HepG2 (cell line): ENCODE results near the gene DGAT2. TPM values are rescaled to one million over a fixed set of nuclear protein-coding genes. Genes with fewer than 3 reads are reported as not detected.

Source experiments
- ADNP ChIP-seq: sonication (generic); formaldehyde crosslinking; IDR thresholded peaks from 2 replicates; pipeline ENCODE4 v1.4.0; 2020; ENCODE audit warnings: missing genetic modification reagents
- ETV5 ChIP-seq: IDR thresholded peaks from 2 replicates; pipeline ENCODE4 v1.6.1; 2018; ENCODE audit warnings: missing biosample characterization, missing genetic modification reagents, inconsistent platforms, borderline replicate concordance
- FOXM1 ChIP-seq: sonication (generic); formaldehyde crosslinking; IDR thresholded peaks from 2 replicates; pipeline ENCODE4 v1.5.0; 2020; ENCODE audit warnings: missing genetic modification reagents
- GABPB1 ChIP-seq: IDR thresholded peaks from 2 replicates; pipeline ENCODE4 v1.6.1; 2016; ENCODE audit warnings: mild to moderate bottlenecking, missing genetic modification reagents, moderate library complexity, missing compliant biosample characterization
- MTF2 ChIP-seq: sonication (generic); formaldehyde crosslinking; IDR thresholded peaks from 2 replicates; pipeline ENCODE4 v1.5.0; 2020; ENCODE audit warnings: missing genetic modification reagents, borderline replicate concordance
- PRMT3 ChIP-seq: sonication (generic); formaldehyde crosslinking; IDR thresholded peaks from 2 replicates; pipeline ENCODE4 v1.8.1; 2022; ENCODE audit warnings: low read depth, mild to moderate bottlenecking, moderate library complexity, missing genetic modification reagents, borderline replicate concordance
- SAP130 ChIP-seq: IDR thresholded peaks from 2 replicates; pipeline ENCODE4 v1.6.1; 2016; ENCODE audit warnings: low read depth
- SOX5 ChIP-seq: IDR thresholded peaks from 2 replicates; pipeline ENCODE4 v1.6.1; 2016; ENCODE audit warnings: borderline replicate concordance
- SOX6 ChIP-seq, 2 experiments: fragments of 450-650 bp in 1 of 2; sonication (generic) in 1 of 2; formaldehyde crosslinking in 1 of 2; IDR thresholded peaks; 2 replicates each; pipeline versions ENCODE4 v1.4.0 to v1.6.1; 2017 to 2020; ENCODE audit warnings: antibody characterized with exemption in 1 of 2, mild to moderate bottlenecking in 1 of 2, missing genetic modification reagents in 1 of 2
- ZBTB8A ChIP-seq: sonication (generic); formaldehyde crosslinking; IDR thresholded peaks from 2 replicates; pipeline ENCODE4 v1.4.0; 2020; ENCODE audit warnings: mild to moderate bottlenecking, low read depth, missing genetic modification reagents, borderline replicate concordance
- ZGPAT ChIP-seq: IDR thresholded peaks from 2 replicates; pipeline ENCODE4 v1.6.1; 2016; ENCODE audit warnings: mild to moderate bottlenecking
- ZNF142 ChIP-seq: sonication (generic); formaldehyde crosslinking; IDR thresholded peaks from 2 replicates; pipeline ENCODE4 v1.4.0; 2020; ENCODE audit warnings: missing genetic modification reagents
- ZNF24 ChIP-seq: fragments of 450-650 bp; IDR thresholded peaks from 2 replicates; pipeline ENCODE4 v1.6.1; 2017; ENCODE audit warnings: antibody characterized with exemption, mild to moderate bottlenecking
- ZNF333 ChIP-seq: sonication (generic); formaldehyde crosslinking; IDR thresholded peaks from 2 replicates; pipeline ENCODE4 v1.4.0; 2020; ENCODE audit warnings: mild to moderate bottlenecking, missing genetic modification reagents, borderline replicate concordance
- ZNF543 ChIP-seq: sonication (generic); formaldehyde crosslinking; IDR thresholded peaks from 2 replicates; pipeline ENCODE4 v1.4.0; 2020; ENCODE audit warnings: mild to moderate bottlenecking, missing genetic modification reagents
- polyA plus RNA-seq, 8 experiments: library from polyadenylated mRNA; depleted of rRNA in 3 of 8; stranded (reverse) in 7 of 8; unstranded in 1 of 8; fragments of >200 nt; fragmentation: Illumina TruSeq in 4 of 8; extraction: Trizol in 4 of 8; gene quantifications; 2 replicates each; pipeline versions ENCODE4 v1.2.1 to v1.2.3, GENCODE V29; 2011 to 2016; ENCODE audit warnings: low read depth in 4 of 8, missing spikeins in 1 of 8, mixed read lengths in 1 of 8; ENCODE audit not compliant: insufficient read depth in 1 of 8
- total RNA-seq, 5 experiments: library from RNA; depleted of rRNA; stranded (reverse); fragments of >200 nt; fragmentation: Illumina TruSeq; extraction: Trizol; gene quantifications; 2 replicates each; pipeline ENCODE4 v1.2.3, GENCODE V29; 2016; ENCODE audit warnings: low read depth in 1 of 5
- TF ChIP-seq, protein P1 (sequence below): sonication (generic); formaldehyde crosslinking; IDR thresholded peaks from 2 replicates; pipeline ENCODE4 v1.4.0; 2020; ENCODE audit warnings: missing genetic modification reagents; ENCODE audit errors: not compliant biosample characterization
- TF ChIP-seq, protein P2 (sequence below): sonication (generic); formaldehyde crosslinking; IDR thresholded peaks from 2 replicates; pipeline ENCODE4 v1.8.0; 2022; ENCODE audit warnings: missing genetic modification reagents, mild to moderate bottlenecking, borderline replicate concordance
- TF ChIP-seq, protein P3 (sequence below): sonication (generic); formaldehyde crosslinking; IDR thresholded peaks from 2 replicates; pipeline ENCODE4 v1.4.0; 2020; ENCODE audit warnings: mild to moderate bottlenecking, missing genetic modification reagents

The DGAT2 gene
- total and polyA plus RNA-seq, 2 of the 13 experiments (the other 11 are each of a cell fraction or from before 2014, with no cell fraction given), result 39.0 to 65.6 TPM

GRCh38 chr11:75814677-75815344 lies 46.2 kb downstream of the DGAT2 start, which contains the start of gene UVRAG (continued):
- TF ChIP-seq, protein P1, sequence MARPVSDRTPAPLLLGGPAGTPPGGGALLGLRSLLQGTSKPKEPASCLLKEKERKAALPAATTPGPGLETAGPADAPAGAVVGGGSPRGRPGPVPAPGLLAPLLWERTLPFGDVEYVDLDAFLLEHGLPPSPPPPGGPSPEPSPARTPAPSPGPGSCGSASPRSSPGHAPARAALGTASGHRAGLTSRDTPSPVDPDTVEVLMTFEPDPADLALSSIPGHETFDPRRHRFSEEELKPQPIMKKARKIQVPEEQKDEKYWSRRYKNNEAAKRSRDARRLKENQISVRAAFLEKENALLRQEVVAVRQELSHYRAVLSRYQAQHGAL (CRISPR knock-in tag), result no peak
- TF ChIP-seq ZNF24 (no peak), ZNF142 (CRISPR knock-in tag) (no peak), ZNF543 (CRISPR knock-in tag) (no peak), GABPB1 (CRISPR knock-in tag) (peak; percentile 85), PRMT3 (no peak), FOXM1 (CRISPR knock-in tag) (no peak), ZBTB8A (no peak), MTF2 (CRISPR knock-in tag) (no peak), SOX6 (IDR thresholded peaks at IDR 0.05) (no peak), SOX6 (CRISPR knock-in tag; IDR thresholded peaks at IDR 0.05) (peak; percentile 36), ZNF333 (CRISPR knock-in tag) (no peak), ETV5 (CRISPR knock-in tag) (peak; percentile 87), SOX5 (CRISPR knock-in tag) (no peak), SAP130 (CRISPR knock-in tag) (peak; percentile 96), ADNP (no peak), ZGPAT (CRISPR knock-in tag) (peak; percentile 29; the same call in 1 of the 2 replicates)
- TF ChIP-seq, protein P2, sequence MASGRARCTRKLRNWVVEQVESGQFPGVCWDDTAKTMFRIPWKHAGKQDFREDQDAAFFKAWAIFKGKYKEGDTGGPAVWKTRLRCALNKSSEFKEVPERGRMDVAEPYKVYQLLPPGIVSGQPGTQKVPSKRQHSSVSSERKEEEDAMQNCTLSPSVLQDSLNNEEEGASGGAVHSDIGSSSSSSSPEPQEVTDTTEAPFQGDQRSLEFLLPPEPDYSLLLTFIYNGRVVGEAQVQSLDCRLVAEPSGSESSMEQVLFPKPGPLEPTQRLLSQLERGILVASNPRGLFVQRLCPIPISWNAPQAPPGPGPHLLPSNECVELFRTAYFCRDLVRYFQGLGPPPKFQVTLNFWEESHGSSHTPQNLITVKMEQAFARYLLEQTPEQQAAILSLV (CRISPR knock-in tag), result peak; percentile 56; the same call in 1 of the 2 replicates
- TF ChIP-seq, protein P3, sequence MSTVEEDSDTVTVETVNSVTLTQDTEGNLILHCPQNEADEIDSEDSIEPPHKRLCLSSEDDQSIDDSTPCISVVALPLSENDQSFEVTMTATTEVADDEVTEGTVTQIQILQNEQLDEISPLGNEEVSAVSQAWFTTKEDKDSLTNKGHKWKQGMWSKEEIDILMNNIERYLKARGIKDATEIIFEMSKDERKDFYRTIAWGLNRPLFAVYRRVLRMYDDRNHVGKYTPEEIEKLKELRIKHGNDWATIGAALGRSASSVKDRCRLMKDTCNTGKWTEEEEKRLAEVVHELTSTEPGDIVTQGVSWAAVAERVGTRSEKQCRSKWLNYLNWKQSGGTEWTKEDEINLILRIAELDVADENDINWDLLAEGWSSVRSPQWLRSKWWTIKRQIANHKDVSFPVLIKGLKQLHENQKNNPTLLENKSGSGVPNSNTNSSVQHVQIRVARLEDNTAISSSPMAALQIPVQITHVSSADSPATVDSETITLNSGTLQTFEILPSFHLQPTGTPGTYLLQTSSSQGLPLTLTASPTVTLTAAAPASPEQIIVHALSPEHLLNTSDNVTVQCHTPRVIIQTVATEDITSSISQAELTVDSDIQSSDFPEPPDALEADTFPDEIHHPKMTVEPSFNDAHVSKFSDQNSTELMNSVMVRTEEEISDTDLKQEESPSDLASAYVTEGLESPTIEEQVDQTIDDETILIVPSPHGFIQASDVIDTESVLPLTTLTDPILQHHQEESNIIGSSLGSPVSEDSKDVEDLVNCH, result no peak
